ENCODE data around the gene SEMA4G.

Gene SEMA4G

DNA sequence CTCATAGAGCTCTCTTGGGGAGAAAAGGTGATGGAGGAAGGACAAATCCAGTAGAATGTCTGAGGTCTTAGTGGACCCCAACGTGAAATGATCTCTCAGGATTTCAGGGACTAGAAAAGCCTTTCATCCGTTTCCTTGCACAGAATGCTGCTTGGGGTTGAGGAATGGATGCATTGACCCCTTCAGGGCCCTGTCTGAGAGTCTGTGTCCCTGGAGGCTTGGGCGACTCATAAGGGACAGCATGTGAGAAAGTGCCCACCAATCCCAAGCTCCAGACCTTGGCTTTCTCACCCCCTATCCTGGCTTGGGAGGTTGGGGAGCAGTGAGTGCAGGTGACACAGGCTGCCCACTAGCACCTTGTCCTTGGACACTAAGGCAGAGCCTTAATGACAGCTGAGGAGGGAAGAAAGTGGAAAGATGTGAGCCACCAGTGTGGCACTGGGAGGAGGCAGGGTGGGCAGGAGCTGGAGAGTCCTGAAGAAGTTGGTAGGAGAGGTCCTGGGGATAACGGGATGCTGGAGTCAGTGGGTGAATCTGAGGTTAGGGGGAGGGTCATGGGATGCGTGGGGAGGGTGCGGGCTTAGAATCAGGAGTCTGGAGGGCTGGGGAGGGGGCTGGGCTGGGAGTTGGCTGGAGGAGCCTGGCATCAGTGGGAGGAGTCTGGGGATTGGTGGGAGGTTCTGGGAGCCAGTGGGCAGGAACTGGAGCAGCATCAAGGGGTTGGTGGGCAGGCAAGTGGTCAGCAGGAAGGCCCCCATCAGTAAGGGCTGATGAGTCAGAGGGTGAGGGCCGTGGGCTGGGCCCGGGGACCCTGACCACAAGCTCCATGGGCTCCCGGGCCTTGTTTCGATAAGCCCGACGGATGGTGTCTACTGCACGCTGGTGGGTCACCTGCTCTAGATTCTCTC is 38.9 kb downstream of the SEMA4G start:
- no peak for DNase-seq (ENCODE audit: low read depth)

DNA sequence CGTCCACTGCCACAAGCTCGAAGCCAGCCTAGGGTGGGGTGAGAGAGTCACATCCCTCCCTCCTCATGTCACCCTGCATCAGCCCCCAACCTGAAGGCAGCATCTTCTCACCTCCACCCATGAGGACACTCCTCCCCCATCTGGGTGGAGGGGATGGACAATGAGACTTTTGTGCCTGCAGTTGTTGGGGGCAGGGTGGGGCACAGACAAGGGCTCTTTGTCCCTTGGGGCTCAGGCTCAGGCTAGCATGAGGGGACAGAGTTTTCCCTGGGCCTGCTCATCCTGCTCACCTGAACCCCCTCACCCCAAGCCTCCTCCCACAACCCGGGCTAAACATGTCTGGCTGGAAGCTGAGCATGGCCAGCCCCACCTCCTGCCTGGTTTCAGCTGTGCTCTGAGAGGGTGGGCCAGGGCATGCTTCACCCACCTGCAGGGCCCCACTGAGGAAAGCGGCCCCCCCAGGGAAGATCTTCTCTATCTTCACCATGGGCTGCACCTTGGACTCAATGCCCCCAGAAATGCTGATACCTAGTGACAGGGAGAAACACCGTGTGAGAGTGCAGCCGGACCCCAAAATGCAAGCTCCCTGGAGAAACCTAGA is 39.6 kb downstream of the SEMA4G start:
- no peak for DNase-seq (ENCODE audit: low read depth)

DNA sequence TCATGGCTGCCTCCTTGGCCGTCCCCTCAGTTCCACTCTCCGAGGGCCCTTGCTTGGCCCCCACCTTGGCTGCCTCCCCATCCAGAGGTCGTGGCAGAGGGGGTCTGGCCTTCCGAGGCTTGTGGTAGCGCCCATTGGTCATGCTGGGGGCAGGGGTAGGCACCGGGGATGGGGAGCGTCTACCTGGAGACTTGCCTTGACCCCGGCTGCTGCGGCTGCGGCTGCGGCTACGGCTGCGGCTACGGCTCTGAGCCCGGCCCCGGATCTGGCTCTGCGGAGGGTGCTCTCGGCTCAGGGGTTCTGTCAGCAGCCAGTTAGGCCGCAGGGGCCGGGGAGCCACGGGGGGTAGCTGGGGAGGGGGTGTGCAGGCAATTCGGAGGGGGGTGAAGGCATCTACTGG is 41.0 kb downstream of the SEMA4G start:
- DNase-seq (ENCODE audit: low read depth), result no peak

DNA sequence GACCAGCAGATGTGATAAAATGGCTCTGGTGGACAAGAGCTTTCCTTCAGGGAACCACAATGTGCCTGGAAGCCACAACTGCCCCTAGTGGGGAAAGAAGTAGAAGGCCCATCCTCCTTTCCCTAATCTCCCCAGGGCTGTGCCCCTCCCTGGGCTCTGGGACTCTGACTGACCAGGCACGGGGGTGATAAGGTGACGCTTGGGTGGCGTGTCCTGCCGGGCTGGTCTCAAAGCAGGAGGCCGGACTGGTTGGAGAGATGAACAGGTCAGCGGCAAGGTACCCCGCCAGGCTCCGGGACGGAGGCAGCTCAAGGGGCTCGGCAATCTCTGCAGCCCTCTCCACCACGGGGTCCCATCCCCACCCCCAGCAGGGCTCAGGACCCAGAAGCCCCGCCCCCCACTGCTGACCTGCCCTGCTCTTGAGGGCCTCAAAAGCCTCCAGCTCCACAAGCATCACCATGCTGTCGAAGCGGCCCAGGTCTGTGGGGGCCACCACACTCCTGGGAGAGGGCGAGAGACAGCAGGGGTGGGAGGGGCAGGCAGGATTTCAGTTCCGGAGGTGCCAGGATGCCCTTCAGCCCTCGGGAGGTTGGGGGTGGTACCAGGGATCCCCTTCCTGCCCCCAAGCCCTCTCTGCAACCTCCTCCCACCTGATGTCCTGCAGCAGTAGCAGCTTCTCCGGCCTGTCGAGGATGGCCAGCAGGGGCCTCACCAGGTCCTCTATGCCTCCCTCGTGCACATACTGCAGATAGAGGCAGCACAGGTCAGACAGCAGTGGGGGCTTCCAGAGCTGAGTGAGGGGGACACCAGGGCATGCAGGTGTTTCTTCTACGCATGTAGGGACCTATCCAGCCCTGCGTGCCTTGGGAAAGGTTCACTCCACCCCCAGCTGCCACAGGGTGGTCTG is 42.5 kb downstream of the SEMA4G start:
- DNase-seq (ENCODE audit: low read depth), result no peak

DNA sequence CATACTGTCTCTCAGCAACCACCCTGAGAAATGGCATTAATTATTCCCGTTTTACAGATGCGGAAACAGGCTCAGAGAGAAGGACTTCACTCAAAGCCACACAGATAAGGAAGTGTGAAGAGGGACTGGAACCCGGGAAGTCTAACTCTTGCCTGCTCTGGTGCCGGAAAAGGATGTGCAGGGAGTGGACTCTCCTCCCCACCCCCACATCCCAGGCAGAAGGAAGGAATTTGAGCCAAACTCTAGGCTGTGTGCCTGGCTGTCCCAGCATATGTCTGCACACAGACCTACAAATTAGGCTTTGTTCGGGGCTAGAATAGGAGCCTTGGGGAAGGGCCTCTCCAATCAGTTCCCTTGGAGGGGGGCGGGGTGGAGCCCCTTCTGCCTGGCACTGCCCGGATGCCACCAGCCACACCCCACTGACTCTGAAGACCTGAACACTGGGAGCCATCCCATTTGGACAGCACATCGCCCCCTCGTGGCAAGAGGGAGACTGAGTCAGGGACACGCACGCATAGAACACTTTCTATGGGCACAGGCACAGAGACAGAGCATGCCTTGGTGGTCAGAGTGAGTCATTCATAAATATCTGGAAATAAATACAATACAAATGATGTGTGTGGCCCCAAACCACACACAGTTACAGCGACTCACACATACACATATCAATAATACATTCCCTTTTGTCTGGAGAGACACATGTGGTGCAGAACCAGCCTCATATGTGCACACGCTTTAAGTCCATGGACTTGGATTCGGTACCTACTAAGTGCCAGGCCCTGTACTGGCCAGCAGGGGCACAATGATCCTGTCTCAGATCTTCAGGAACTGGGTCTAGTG is 43.4 kb downstream of the SEMA4G start:
- DNase-seq (ENCODE audit: low read depth), result peak; percentile 58

DNA sequence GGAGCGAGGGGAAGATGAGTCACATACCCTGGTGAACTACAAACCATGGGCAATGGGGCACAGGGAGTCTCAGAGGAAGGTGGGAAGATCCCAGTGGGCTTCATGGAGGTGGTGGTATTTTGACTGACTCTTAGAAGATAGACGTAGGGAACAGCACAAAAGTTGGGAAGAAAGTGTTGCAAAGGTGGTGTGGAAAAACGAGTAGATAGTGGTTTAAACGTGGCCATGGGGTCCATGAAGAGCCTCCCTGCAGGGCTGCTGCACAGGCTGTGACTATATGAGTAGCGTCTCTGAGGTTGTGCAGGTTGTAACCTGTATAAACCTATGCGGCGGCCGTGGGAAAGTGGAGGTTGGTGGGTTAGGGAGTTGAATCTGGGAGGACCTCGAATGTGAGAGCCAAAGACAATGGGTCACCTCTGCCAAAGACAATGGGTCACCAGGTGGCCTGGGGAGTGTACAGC is 44.1 kb downstream of the SEMA4G start:
- DNase-seq (ENCODE audit: low read depth), result no peak

DNA sequence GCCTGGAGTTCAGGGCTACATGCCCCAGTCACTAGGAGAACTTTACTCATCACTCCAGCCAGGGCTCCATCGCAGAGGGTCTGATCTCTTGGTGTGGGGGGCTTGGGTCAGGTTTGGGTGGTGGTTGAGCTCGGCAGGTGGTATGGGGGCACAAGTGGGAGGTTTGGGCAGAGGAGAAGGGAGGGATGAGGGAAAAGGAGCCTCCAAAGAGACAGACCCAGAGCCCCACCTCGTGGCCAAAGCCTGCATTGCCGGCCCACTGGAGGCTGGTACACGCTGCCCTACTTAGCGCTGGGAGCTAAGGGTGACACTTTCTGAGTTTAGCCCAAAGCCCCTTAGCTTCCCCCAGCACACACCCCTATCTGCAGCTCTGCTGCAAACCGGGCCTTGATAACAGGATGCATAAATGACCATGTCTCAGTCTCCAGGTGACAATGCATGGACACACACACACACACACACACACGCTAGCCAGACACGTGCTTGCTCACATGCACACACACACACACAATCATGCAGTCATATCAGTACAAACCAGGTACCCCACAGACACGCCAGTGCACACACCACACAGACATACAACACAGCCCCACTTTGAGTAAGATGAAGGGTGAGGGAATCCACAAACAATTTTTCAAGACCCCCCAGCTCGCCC is 45.1 kb downstream of the SEMA4G start:
- DNase-seq (ENCODE audit: low read depth), result peak; percentile 25

DNA sequence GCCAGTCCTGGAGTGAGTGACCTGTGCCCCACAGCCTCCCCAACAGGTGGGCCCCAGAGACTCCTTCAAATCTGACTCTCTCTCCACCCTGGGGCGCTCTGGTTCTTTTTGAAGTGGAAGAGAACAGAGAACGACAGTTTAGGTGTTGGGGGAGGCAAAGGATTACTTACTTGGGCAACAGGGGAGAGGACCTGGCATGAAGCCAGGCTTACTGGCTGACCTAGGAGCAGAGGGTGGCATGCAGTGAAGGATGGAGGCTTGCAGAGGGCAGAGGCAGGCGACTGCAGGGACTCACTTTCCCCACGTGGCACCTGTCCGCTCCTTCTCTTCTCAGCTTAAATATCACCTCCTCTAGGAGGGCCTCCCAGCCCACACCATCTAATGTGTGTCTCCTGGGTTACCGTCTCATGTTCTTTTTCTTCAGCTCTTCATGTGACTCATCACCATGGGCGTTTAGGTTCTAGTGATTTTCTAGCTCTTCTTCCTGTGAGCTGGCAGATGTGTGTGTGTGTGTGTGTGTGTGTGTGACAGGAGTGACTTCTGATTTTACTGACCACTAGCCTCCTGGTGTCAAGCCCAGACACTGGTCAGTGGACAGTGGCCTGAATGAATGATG is 45.8 kb downstream of the SEMA4G start:
- DNase-seq (ENCODE audit: low read depth), result no peak

DNA sequence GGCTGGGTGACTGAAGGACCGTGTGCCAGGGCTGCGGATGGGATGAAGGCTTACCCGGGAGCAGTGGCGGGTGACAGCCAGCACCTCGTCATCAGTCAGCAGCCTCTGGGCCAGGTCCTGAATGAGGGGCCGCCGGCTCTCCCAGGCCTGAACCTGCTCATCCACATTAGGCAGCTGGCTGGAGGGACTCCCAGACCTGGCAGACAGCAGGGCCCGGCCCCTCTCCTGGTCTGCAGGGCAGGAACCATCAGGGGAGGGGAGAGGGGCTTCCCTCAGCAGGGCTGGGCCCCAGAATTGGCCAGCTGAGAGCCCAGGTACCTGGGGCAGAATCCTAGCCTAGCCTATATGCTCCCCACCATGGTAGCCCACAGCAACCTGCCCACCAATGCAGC is 46.3 kb downstream of the SEMA4G start:
- no peak for DNase-seq (ENCODE audit: low read depth)

DNA sequence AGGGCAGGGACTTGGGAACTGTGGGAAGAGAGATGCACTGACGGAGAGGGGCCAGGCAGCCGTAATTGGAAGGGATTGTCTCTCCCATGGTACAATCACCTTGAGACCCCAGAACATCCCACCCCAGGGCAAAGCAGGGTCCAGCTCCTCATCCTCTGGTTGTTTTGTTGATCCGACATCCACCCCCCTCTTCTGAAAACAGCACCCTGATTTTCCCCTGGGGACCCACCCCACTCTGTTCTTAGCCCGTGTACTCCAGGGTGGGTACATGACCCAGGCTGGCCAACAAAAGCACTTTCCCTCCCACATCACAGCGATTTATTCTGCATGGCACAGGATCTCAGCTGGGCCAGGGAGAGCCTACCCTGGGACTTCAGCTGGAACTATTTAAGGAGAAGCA is 47.5 kb downstream of the SEMA4G start:
- DNase-seq (ENCODE audit: low read depth), result no peak

DNA sequence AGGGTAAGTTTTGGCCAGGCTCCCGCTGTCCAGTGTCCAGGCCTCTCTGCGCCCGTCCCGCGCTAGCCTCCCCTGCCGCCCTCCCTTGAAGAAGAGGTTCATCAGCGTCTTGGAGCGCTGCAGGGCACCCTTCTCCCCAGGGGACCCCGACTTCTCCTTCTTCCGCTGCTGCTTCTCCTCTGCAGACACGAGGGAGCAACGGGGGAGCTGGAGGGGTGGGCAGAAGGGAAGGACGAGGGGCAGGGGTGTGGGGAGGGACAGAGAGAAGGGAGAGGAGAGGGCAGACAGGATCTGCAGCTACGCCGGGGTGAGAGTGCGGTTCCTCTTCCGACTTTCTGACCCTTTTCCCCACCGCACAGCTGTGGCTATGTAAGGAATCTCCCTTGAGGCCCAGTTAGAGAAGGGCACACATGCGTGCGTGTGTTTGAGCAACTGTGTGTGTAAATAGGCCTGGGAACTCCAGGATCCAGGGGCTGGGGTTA is 48.9 kb downstream of the SEMA4G start:
- no peak for DNase-seq (ENCODE audit: low read depth)

DNA sequence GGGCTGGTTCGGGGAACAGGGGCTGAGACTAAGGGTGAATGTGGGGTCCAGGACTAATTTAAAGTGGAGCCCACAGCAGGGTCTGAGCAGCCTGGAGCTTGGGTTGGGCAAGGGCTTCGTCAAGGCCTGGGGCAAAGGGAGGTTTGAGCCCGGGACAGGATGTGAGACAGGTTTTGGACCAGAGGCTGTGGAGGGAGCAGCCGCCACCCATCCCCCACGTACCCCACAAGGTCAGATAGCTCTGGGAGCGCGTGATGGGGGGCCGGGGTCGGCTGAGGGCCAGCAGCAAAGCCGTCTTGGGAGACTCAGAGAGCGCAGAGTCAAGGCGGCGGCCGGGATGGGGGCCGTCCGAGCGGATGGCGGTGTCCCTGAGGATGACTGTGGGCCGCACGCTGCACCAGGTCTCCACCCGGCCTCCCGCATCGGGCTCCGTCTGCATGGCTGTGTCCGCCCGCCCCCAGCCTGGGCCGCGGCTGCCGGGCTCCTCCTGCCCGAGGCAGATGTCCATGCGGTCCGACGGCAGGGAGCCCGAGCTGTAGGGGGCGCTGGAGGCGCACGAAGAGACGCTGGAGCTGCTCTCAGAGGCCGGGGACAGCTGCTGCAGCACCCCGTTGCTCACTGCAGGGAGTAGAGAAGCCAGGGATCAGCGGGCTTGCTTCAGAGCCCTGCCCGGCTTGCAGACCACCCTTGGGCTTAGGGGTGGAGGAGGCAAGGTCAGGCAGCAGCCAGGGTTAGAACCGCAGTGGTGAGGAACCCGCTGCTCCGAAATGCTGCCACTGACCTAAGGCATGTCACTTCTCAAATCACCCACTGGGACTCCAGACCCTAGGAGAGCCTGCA is 49.5 kb downstream of the SEMA4G start:
- DNase-seq (ENCODE audit: low read depth), result peak; percentile 30

All from T-helper 22 cell (primary cell).